HEK293T (cell line): ENCODE measurements around the gene RNF180.
A peak's percentile ranks its signal among the peaks of the same experiment; 100 is the strongest.
"Not testable (repeated sequence)": the region's sequence is repeated elsewhere in the genome, so short reads cannot be mapped to it uniquely, and the experiment has no call there.

Source experiments
- CTCF ChIA-PET: fragments of 350-600 bp; formaldehyde crosslinking; extraction: SDS; loops from one replicate; lab custom pipeline; 2021; ENCODE audit warnings: antibody characterized with exemption, inconsistent platforms; lab: Yijun Ruan, JAX
- POLR2A ChIA-PET: fragments of 350-600 bp; formaldehyde crosslinking; extraction: SDS; loops from one replicate; lab custom pipeline; 2020; ENCODE audit warnings: antibody characterized with exemption, inconsistent platforms; lab: Yijun Ruan, JAX
- DNase-seq: peaks from one replicate; pipeline ENCODE4 v3.0.0; 2012; ENCODE audit warnings: mixed read lengths; ENCODE audit errors: extremely low spot score
- ARNT ChIP-seq: fragments of 450-650 bp; IDR thresholded peaks from 2 replicates; pipeline ENCODE4 v1.6.1; 2017; ENCODE audit warnings: mild to moderate bottlenecking
- ELF4 ChIP-seq: fragments of 450-650 bp; IDR thresholded peaks from 2 replicates; pipeline ENCODE4 v1.6.1; 2017; ENCODE audit warnings: antibody characterized with exemption
- FOXA1 ChIP-seq: fragments of 450-650 bp; IDR thresholded peaks from 2 replicates; pipeline ENCODE4 v1.6.1; 2016; ENCODE audit warnings: mild to moderate bottlenecking
- FOXK2 ChIP-seq: fragments of 450-650 bp; IDR thresholded peaks from 2 replicates; pipeline ENCODE4 v1.6.1; 2016; ENCODE audit warnings: mild to moderate bottlenecking
- FOXM1 ChIP-seq: fragments of 450-650 bp; IDR thresholded peaks from 2 replicates; pipeline ENCODE4 v1.6.1; 2017; ENCODE audit warnings: mild to moderate bottlenecking, borderline replicate concordance
- HDGF ChIP-seq: fragments of 450-650 bp; IDR thresholded peaks from 2 replicates; pipeline ENCODE4 v1.6.1; 2017; ENCODE audit warnings: antibody characterized with exemption, borderline replicate concordance
- LEF1 ChIP-seq: fragments of 450-650 bp; IDR thresholded peaks from 2 replicates; pipeline ENCODE4 v1.6.1; 2017; ENCODE audit warnings: mild to moderate bottlenecking, borderline replicate concordance
- NFRKB ChIP-seq: fragments of 450-650 bp; IDR thresholded peaks from 2 replicates; pipeline ENCODE4 v1.6.1; 2016; ENCODE audit warnings: mild to moderate bottlenecking, moderate library complexity
- SP1 ChIP-seq: fragments of 450-650 bp; IDR thresholded peaks from 2 replicates; pipeline ENCODE4 v1.6.1; 2017
- SUZ12 ChIP-seq: fragments of 450-650 bp; IDR thresholded peaks from 2 replicates; pipeline ENCODE4 v1.6.1; 2016; ENCODE audit warnings: mild to moderate bottlenecking
- TARDBP ChIP-seq: fragments of 450-650 bp; IDR thresholded peaks from 2 replicates; pipeline ENCODE4 v1.6.1; 2016
- ZNF384 ChIP-seq: fragments of 450-650 bp; IDR thresholded peaks from 2 replicates; pipeline ENCODE4 v1.6.1; 2016
- TF ChIP-seq, protein P1 (sequence below): fragments of 450-650 bp; IDR thresholded peaks from 2 replicates; pipeline ENCODE4 v1.6.1; 2016

Gene RNF180

DNA sequence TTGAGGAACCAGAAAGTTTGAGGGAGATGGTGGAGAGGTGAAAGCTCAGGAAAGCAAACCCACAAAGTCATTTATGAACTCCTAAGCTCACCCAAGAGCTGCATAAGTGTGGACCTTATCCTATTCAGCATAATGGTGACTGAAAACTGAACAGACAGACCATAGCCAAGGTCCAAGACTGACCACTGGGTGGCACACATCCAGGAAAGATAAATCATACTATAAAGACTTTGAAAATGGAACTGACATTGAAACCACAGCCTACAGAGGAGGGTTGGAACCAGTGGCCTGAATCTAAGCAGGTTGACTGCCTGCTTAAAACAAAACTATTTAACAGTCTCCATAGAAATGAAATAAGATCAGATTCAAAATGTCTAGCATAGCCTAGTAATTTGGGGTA, 219.1 kb downstream of the RNF180 start:
- POLR2A ChIA-PET = no interaction called here
- TF ChIP-seq, protein P1, sequence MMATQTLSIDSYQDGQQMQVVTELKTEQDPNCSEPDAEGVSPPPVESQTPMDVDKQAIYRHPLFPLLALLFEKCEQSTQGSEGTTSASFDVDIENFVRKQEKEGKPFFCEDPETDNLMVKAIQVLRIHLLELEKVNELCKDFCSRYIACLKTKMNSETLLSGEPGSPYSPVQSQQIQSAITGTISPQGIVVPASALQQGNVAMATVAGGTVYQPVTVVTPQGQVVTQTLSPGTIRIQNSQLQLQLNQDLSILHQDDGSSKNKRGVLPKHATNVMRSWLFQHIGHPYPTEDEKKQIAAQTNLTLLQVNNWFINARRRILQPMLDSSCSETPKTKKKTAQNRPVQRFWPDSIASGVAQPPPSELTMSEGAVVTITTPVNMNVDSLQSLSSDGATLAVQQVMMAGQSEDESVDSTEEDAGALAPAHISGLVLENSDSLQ = peak; percentile 68
- no peak for TF ChIP-seq NFRKB
- CTCF ChIA-PET = no interaction called here
- DNase-seq = peak; percentile 10

DNA sequence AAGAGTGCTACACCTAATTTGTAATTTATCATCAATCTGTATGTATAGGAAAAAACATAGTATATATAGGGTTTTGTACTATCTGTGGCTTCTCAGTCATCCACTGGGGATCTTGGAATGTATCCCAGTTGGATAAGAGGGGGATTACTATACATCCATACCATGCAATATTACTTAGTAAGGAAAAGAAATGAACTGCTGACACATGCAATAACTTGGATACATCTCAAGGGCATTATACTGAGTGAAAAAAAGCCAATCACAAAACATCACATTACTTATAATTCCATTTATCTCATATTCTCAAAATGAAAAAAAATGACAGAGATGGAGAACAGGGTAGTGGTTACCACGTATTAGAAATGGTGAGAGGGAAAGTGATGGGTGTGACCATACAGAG, 231.9 kb downstream of the RNF180 start:
- CTCF ChIA-PET = interaction anchor here (1.1 kb wide), 1 partner anchor 12 kb away, joined by 3 read pairs; no protein-coding TSS in a partner anchor

DNA sequence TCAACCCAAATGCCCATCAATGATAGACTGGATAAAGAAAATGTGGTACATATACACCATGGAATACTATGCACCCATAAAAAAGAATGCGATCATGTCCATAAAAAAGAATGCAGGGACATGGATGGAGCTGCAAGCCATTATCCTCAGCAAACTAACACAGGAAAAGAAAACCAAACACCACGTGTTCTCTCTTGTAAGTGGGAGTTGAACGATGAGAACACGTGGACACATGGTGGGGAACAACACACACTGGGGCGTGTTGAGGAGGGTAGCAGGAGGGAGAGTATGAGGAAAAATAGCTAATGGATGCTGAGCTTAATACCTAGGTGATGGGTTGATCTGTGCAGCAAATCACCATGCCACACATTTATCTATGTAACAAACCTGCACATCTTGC, 233.1 kb downstream of the RNF180 start:
- CTCF ChIA-PET = interaction anchor here (1.1 kb wide), 1 partner anchor 11 kb away, joined by 3 read pairs; no protein-coding TSS in a partner anchor
- POLR2A ChIA-PET, DNase-seq: not testable (repeated sequence)

More for the DNA sequence above, 231.9 kb downstream of the RNF180 start:
- POLR2A ChIA-PET = no interaction called here
- TF ChIP-seq ZNF384 (no peak), FOXM1 (no peak), TARDBP (no peak), SP1 (no peak), HDGF (no peak), FOXA1 (no peak), SUZ12 (no peak)
- DNase-seq = no peak

DNA sequence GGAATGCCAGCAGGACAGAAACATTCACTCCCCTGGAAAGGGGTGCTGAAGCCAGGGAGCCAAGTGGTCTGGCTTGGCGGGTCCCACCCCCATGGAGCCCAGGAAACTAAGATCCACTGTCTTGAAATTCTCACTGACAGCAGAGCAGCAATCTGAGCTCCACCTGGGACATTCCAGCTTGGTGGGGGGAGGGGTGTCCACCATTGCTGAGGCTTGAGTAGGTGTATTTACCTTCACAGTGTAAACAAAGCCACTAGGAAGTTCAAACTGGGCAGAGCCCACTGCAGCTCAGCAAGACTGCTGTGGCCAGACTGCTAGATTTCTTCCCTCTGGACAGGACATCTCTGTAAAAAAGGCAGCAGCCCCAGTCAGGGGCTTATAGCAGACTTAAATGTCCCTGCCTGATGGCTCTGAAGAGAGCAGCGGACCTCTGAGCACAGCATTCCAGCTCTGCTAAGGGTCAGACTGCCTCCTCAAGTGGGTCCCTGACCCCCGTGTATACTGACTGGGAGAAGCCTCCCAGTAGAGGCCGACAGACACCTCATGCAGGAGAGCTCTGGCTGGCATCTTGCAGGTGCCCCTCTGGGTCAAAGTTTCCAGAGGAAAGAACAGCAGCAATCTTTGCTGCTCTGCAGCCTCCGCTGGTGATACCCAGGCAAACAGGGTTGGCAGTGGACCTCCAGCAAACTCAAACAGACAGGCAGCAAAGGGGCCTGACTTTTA, 241.6 kb downstream of the RNF180 start:
- DNase-seq, POLR2A ChIA-PET, CTCF ChIA-PET: not testable (repeated sequence)

DNA sequence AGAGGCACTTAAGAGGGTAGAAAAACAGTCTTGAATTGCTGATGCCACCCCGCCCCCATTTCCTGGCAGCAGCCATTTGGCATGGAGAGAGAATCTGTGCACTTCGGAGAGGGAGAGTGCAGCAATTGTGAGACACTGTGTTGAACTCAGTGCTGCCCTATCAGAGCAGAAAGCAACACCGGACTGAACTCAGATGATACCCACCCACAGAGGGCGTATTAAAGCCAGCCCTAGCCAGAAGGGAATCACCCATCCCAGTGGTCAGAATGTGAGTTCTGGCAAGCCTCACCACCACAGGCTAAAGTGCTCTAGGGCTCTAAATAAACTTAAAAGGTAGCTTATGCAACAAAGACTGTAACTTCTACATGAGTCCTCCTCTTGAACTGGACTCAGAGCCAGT, 251.7 kb downstream of the RNF180 start:
- ChIA-PET POLR2A (no interaction called here), CTCF (no interaction called here)
- no peak for DNase-seq
- TF ChIP-seq ARNT (no peak), FOXK2 (no peak), HDGF (no peak), FOXM1 (no peak), SP1 (no peak)

DNA sequence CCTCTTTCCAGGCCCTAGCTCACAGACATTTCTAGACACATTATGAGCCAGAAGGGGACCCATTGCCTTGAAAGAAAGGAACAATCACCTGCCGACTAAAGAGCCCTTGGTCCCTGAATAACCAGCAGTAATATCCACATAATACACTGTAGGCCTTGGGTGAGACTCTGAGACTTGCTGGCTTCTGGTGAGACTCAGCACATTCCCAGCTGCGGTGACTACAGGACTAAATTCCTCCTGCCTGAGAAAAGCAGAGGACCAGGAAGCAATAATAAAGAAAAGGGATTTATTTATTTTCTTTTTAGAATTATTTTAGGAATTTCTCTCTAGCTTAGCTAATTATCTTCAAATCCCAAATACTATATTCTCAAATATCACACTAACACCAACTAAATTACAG, 252.4 kb downstream of the RNF180 start:
- TF ChIP-seq ZNF384 (no peak), ELF4 (no peak), FOXA1 (no peak), LEF1 (no peak), SP1 (no peak)
- DNase-seq = no peak
- POLR2A ChIA-PET = no interaction called here
- CTCF ChIA-PET = no interaction called here
